GM18867 (cell line): ENCODE results near the gene HRK.

ENCODE experiments used
- ATAC-seq: cut with Tn5 transposase; IDR thresholded peaks from one replicate; pipeline ENCODE4 v1.9.1; 2021; ENCODE audit warnings: mild to moderate bottlenecking, moderate library complexity; ENCODE audit not compliant: unreplicated experiment

Gene HRK

GRCh38 chr12:116901612-116902011 lies 20.4 kb upstream of the HRK start:
- no peak for ATAC-seq

- ATAC-seq: no peak
Observed at GRCh38 chr12:116898669-116899068, 17.4 kb upstream of the HRK start.

- no peak for ATAC-seq
Observed at GRCh38 chr12:116897476-116897875, 16.2 kb upstream of the HRK start.

DNA sequence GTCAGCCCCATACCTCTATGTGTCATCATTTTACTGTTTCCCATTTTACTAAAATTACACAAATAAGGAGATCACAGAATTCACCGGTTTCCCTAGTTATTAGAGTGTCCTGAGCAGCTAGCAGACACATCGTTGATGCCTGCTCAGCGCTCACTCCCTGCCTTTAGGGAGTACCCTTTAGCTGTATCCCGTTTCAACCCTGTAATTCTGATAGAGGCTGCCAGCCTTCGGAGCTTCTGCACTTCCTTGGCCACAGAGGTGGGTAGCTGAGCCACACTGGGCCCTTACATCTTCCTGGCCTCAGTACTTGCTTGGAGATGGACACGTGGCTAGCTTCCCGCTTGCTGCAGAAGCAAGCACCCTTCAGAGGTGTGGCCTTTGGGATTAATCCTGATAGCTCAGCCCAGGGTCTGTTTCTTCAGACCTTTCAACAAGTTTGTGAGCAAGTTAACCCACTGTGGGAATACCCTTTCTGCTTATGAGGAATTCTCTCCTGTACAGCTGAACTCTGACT lies 15.2 kb upstream of the HRK start:
- ATAC-seq: no peak

GRCh38 chr12:116894913-116895312 lies 13.7 kb upstream of the HRK start:
- ATAC-seq: no peak

DNA sequence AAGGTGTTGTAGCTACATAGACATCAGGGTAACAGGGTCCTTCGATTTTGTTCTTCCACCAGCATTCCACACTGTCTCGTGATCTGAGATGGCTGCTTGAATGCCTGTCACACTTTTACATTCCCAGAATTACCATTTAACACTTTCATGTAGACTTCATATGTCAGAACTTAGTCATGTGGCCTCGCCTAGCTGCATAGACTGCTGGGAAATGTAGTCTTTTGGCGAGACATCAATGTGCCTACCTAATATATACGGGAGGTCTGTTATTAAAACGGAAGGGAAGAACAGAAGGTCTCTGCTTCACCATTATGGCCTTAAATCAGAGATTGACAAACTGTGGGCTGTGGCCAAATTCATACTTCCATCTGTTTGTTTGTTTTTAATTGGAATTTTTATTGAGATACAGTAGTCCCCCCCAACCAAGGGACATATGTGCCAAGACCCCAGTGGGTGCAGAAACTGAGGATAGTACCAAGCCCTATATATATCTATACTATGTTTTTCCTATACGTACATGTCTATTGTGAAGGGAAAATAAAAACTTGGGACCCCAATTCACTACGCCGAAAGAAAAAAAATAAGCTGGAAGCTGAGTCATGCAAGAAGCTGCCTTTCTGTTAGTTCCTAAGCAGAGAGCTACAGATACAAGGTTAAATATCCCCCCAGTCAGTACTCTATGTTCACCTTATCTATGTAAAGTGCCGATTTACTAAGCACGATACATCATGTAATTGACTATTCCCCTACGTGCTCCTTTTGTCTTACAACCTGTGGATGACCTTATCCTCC lies 11.3 kb upstream of the HRK start:
- no peak for ATAC-seq

DNA sequence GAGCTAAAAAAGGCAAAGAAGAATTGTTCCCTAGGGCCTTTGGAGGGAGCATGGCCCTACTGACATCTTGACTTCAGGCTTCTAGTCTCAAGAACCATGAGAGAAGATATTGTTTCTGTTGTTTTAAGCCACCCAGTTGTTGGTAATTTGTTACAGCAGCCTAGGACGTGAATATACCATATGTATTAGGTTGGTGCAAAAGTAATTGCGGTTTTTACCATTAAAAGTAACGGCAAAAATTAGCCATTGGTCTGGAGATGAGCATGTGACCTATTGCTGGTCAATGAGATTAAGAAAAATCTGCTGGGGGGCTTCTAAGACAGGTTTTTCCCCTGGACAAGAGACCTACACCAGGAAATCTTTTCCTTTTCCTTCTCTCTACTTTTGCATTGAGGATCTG lies 9.8 kb upstream of the HRK start:
- no peak for ATAC-seq

- ATAC-seq: no peak
Observed at GRCh38 chr12:116890330-116890729, 9.1 kb upstream of the HRK start.

DNA sequence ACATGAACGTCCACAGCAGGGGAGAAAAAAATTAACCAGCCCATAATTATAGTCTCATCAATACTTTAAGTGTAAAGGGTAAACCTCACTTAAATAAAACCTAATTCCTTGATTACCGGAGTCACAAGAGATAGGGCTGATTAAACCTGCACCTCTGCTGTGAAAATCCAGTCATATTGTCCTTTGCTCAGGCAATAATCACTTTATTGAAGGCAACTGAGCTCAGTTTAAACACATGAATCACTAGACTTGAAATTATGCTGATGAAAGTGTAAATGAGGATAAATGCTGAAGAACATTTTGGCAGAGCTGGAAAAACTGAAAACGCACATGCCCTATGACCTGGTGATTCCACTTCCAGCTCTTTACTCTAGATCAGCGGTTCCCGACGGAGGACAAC lies 6.7 kb upstream of the HRK start:
- ATAC-seq: no peak

DNA sequence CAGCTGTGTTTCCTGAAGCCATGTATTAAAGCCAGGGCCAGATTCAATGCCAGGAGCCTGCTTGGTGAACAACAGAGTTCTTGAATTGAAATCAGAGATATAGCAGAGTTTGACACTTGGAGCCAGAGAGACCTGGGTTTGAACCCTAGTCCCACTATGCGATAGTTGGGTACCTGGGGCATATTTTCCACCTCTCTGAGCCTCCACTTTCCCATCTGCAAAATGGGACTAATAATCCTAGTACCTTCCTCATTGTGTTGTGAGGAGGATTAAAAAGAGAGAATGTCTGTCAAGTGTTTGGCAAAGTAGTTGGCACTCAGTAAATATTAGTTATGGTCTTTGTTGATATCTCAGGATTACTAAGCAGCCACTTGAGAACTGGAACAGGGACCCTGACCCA lies 6.0 kb upstream of the HRK start:
- no peak for ATAC-seq

DNA sequence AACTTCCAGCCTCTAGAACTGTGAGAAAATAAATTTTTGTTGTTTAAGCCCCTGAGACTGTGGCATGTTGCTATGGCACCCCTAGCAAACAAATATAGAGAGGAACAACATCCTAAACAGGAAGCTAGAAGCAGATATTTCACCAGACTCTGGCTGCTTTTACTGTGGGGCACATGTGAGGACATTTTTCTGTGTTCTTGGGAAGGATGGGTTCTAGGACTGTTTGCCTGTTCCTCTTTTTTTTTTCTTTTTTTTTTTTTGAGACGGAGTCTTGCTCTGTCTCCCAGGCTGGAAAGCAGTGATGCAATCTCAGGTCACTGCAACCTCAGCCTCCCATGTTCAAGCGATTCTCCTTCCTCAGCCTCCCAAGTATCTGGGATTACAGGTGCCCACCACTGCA lies 4.2 kb upstream of the HRK start:
- ATAC-seq: no peak

- ATAC-seq: no peak
Observed at GRCh38 chr12:116884871-116885270, 3.6 kb upstream of the HRK start.

DNA sequence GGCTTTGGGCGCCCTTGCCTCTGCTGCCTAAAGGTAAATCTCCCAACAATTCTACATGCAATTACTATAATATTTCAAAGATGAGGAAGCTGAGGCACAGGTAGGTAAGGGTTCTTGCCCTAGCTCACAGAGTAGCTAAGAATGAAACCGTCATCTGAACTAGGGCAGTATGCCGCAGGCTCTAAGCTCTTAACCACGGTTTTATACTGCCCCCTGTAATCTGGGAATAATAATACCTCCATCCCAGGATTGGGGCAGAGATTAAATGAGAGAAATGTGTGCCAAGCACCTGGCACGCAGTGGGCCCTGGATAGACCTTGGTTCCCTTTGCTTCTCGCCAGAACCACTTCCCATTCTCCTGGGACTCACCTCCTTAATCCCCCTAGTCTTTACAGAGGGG lies 1.5 kb upstream of the HRK start:
- no peak for ATAC-seq

DNA sequence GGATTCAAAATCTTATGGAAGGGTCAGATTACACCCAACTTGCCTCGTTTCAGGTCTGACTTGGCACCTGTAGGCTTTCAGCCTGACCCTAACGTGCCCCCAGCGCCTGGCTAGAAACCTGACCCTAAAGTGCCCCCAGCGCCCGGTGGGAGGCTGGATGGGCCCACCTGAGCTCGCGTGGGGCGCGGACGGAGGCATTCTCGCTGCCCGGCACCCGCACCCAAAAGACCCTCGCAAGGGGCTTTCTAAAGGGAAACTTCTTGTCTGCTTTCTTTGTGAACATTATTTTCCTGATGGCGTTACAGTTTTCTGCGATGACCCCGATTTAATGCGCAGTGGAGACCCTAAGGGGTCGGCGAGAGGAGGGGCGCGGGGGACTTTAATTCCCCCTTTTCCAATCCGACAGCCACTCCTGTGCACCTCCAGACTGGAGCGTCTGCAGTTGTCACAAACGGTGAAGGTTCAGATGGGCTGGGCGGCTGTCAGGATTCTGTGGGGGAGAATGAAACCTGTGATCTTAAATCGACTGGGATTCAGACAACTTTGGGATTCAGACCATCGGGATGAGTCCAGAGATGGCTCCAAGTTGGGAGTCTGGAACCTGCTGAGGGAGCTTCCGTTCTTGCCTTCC lies 751 bp upstream of the HRK start:
- no peak for ATAC-seq

DNA sequence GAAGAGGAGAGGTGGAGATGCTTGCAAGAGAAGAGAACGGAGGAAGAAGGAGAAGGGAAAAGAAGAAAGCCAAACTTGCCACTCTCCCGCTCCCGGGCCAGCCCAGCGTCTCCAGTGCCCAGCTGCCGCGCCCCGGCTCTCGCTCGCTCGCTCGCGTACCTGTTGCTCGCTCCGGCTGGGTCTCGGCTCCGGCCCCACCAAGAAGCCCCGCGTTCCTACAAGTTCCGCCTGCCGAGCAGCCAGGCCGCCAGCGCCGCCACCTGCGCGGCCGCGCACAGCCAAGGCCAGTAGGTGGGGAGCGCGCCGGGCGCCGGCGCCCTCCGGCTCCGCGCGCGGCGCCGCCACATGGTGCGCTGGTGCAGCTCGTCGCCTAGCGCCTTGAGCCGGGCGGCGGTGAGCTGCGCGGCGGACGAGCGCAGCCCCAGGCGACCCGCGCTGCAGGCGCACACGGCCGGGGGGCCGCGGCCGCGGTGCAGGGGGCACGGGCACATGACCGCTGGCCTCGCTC lies 370 bp downstream of the HRK start:
- ATAC-seq: peak; percentile 80

GRCh38 chr12:116880213-116880816 lies 926 bp downstream of the HRK start:
- no peak for ATAC-seq

DNA sequence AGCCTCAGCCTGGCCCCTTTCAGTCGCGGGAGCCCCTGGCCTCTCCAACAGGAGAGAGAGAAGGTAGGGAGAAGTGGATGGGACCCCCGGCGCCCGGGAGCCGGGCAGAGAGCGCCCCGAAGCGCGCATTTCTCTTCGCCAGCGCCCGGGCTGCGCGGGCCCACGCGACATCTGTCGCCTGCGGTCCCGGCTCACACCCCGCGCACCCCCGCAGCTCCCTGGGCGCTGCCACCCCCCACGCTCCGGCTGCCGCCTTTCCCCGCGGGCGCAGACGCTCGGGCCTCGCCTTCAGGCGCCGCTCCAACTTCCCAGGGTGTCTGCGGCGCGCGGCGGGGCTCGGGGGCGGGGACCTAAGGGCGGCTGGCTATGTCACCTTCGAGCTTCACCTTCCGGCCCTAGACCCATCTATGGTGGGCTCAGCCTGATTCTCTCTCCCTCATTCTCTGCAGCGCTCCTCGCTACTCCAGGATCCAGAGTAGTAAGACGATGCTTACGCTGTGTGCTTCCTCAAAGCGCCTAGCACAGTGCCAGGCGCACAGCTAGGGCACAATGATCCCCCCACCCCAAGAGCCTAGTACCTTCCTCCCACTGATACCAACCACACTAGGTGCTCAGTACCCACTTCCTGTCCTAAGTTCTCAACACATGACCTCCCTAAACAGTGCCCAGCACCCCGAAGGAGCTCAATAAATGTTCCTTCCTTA lies 1.6 kb downstream of the HRK start:
- ATAC-seq: no peak

GRCh38 chr12:116878567-116879508 lies 2.4 kb downstream of the HRK start:
- no peak for ATAC-seq

DNA sequence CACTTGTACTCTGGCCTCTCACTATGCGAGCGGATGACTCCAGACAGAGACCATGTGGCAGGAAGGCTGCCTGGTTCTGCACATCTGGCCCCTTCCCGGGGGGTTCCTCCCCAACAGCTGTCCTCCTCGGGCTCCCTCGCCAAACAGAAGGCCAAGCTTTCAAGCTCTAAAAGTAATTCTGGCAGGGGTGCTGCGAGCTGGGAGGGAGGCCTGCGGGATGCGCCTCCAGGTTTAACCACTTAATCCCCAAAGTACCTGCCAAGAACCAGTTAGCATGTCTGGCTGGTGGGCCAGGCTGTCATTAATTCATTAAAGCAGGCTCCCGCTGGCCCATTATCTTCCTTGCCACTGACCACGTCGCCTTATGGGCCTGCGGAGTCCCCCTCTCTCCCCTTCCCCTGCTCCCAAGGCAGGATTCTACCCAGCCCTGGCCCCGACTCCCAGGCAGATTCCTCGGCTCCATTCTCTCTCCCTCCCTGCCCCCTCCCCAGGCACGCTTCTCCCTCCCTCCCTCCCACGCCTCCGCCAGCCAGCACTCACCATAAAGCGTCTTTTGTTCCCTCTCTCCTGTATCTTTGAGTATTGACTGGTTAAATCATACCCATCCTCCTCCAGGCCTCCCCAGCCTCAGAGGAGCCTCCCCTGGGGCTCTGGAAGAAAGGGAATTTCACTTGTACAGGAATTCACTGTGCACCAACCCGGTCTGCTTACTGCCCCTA lies 4.9 kb downstream of the HRK start:
- ATAC-seq: no peak
